H9 (cell line): ENCODE results near the gene LRRFIP2. TPM values are rescaled to one million over a fixed set of nuclear protein-coding genes. Genes with fewer than 3 reads are reported as not detected.

Source experiments
- DNase-seq: peaks from one replicate; pipeline ENCODE4 v3.0.0-alpha.2; 2017
- H2AFZ ChIP-seq: one replicate; pipeline ENCODE4 v1.6.1; 2013; ENCODE audit warnings: mild to moderate bottlenecking, low read length, control low read depth, moderate library complexity
- H2AK5ac ChIP-seq: 2 replicates; pipeline ENCODE4 v1.6.1; 2013; ENCODE audit warnings: low read length, control low read depth, mixed read lengths; ENCODE audit not compliant: insufficient read length
- H2BK120ac ChIP-seq: one replicate; pipeline ENCODE4 v1.6.1; 2013; ENCODE audit warnings: low read depth, mild to moderate bottlenecking, low read length, control low read depth, inconsistent platforms; ENCODE audit not compliant: poor library complexity, severe bottlenecking
- H2BK12ac ChIP-seq: 2 replicates; pipeline ENCODE4 v1.6.1; 2013; ENCODE audit warnings: low read length, control low read depth, mixed read lengths, low read depth; ENCODE audit not compliant: insufficient read length
- H2BK15ac ChIP-seq: 2 replicates; pipeline ENCODE4 v1.6.1; 2013; ENCODE audit warnings: low read depth, low read length, control low read depth
- H2BK20ac ChIP-seq: one replicate; pipeline ENCODE4 v1.6.1; 2013; ENCODE audit warnings: low read depth, mild to moderate bottlenecking, low read length, control low read depth, inconsistent platforms; ENCODE audit not compliant: poor library complexity, severe bottlenecking
- H2BK5ac ChIP-seq: 2 replicates; pipeline ENCODE4 v1.6.1; 2013; ENCODE audit warnings: low read length, control low read depth, mixed read lengths; ENCODE audit not compliant: insufficient read length
- H3K14ac ChIP-seq: 2 replicates; pipeline ENCODE4 v1.6.1; 2013; ENCODE audit warnings: low read length, control low read depth; ENCODE audit not compliant: insufficient read depth
- H3K18ac ChIP-seq: 2 replicates; pipeline ENCODE4 v1.6.1; 2013; ENCODE audit warnings: low read depth, mild to moderate bottlenecking, mixed read lengths, low read length, control low read depth; ENCODE audit not compliant: insufficient read length
- H3K23ac ChIP-seq: 2 replicates; pipeline ENCODE4 v1.6.1; 2013; ENCODE audit warnings: low read length, control low read depth, mixed read lengths, low read depth; ENCODE audit not compliant: insufficient read length
- H3K23me2 ChIP-seq: 2 replicates; pipeline ENCODE4 v1.6.1; 2013; ENCODE audit warnings: low read depth, mild to moderate bottlenecking, mixed read lengths, low read length, control low read depth; ENCODE audit not compliant: insufficient read length, poor library complexity, severe bottlenecking
- H3K27ac ChIP-seq: 2 replicates; pipeline ENCODE4 v1.5.1; 2013; ENCODE audit warnings: low read length, control low read depth, mixed read lengths, low read depth; ENCODE audit not compliant: insufficient read length
- H3K27me3 ChIP-seq: 2 replicates; pipeline ENCODE4 v1.6.1; 2013; ENCODE audit warnings: low read length, control low read depth, inconsistent platforms; ENCODE audit not compliant: insufficient read depth
- H3K4ac ChIP-seq: 2 replicates; pipeline ENCODE4 v1.6.1; 2013; ENCODE audit warnings: low read depth, mild to moderate bottlenecking, control low read depth, inconsistent platforms, low read length, moderate library complexity
- H3K4me1 ChIP-seq: 2 replicates; pipeline ENCODE4 v1.6.1; 2013; ENCODE audit warnings: low read length, control low read depth, inconsistent platforms; ENCODE audit not compliant: insufficient read depth
- H3K4me2 ChIP-seq: 2 replicates; pipeline ENCODE4 v1.6.1; 2013; ENCODE audit warnings: low read length, control low read depth, mixed read lengths; ENCODE audit not compliant: insufficient read length, insufficient read depth
- H3K56ac ChIP-seq: 2 replicates; pipeline ENCODE4 v1.6.1; 2013; ENCODE audit warnings: low read depth, mild to moderate bottlenecking, mixed read lengths, low read length, control low read depth; ENCODE audit not compliant: insufficient read length
- H3K79me1 ChIP-seq: 2 replicates; pipeline ENCODE4 v1.6.1; 2013; ENCODE audit warnings: low read depth, mild to moderate bottlenecking, moderate library complexity, low read length, control low read depth, inconsistent platforms; ENCODE audit not compliant: insufficient read depth, poor library complexity, severe bottlenecking
- H3K79me2 ChIP-seq: 2 replicates; pipeline ENCODE4 v1.6.1; 2013; ENCODE audit warnings: low read length, control low read depth, inconsistent platforms; ENCODE audit not compliant: insufficient read depth
- H3K9ac ChIP-seq: 2 replicates; pipeline ENCODE4 v1.6.1; 2013; ENCODE audit warnings: low read length, control low read depth, mixed read lengths; ENCODE audit not compliant: insufficient read length; ENCODE audit errors: extremely low read depth
- H3K9me3 ChIP-seq: one replicate; pipeline ENCODE4 v1.6.1; 2013; ENCODE audit warnings: low read depth, low read length, inconsistent platforms; ENCODE audit not compliant: control insufficient read depth
- H3T11ph ChIP-seq: one replicate; pipeline ENCODE4 v1.6.1; 2013; ENCODE audit warnings: mild to moderate bottlenecking, low read length, control low read depth, inconsistent platforms
- H4K20me1 ChIP-seq: one replicate; pipeline ENCODE4 v1.6.1; 2013; ENCODE audit not compliant: control insufficient read depth, insufficient read length, insufficient read depth
- H4K5ac ChIP-seq: 2 replicates; pipeline ENCODE4 v1.6.1; 2013; ENCODE audit warnings: low read depth, mild to moderate bottlenecking, mixed read lengths, low read length, control low read depth; ENCODE audit not compliant: insufficient read length
- H4K8ac ChIP-seq: replicated peaks from 2 replicates; pipeline ENCODE4 v1.6.1; 2013; ENCODE audit warnings: low read length, control low read depth, mixed read lengths, low read depth; ENCODE audit not compliant: insufficient read length
- H4K91ac ChIP-seq: 2 replicates; pipeline ENCODE4 v1.6.1; 2013; ENCODE audit warnings: low read depth, mild to moderate bottlenecking, moderate library complexity, mixed read lengths, low read length, control low read depth; ENCODE audit not compliant: insufficient read length
- H3K27ac Mint-ChIP-seq, 3 experiments: 2 replicates in 2 of 3; 3 replicates in 1 of 3; pipeline ENCODE4 v1.8.0; 2020 to 2021; ENCODE audit warnings: mixed read lengths in 3 of 3, mild to moderate bottlenecking in 1 of 3, moderate library complexity in 1 of 3
- H3K27me3 Mint-ChIP-seq: 2 replicates; pipeline ENCODE4 v1.8.0; 2021; ENCODE audit warnings: low read depth, mild to moderate bottlenecking, moderate library complexity, mixed read lengths
- H3K36me3 Mint-ChIP-seq, 3 experiments: 2 replicates in 2 of 3; 3 replicates in 1 of 3; pipeline ENCODE4 v1.8.0; 2020 to 2021; ENCODE audit warnings: low read depth in 3 of 3, mixed read lengths in 3 of 3; ENCODE audit not compliant: insufficient read depth in 1 of 3
- H3K4me1 Mint-ChIP-seq, 2 experiments: 2 replicates each; pipeline ENCODE4 v1.8.0; 2020; ENCODE audit warnings: mixed read lengths in 2 of 2
- H3K4me3 Mint-ChIP-seq, 2 experiments: 2 replicates in 1 of 2; 3 replicates in 1 of 2; pipeline ENCODE4 v1.8.0; 2020 to 2021; ENCODE audit warnings: mild to moderate bottlenecking in 2 of 2, mixed read lengths in 2 of 2, moderate library complexity in 1 of 2
- H3K9me3 Mint-ChIP-seq, 2 experiments: 2 replicates in 1 of 2; 3 replicates in 1 of 2; pipeline ENCODE4 v1.8.0; 2020; ENCODE audit warnings: mild to moderate bottlenecking in 2 of 2, mixed read lengths in 2 of 2, moderate library complexity in 1 of 2
- WGBS: extraction: QIAGEN DNeasy Blood & Tissue Kit; methylation state at CpG from one replicate; pipeline ENCODE4 v1.1.7; 2013; ENCODE audit warnings: missing lambda C conversion rate, low lambda C conversion rate, mixed read lengths; ENCODE audit not compliant: insufficient read length; ENCODE audit errors: extremely low coverage; 5-methylcytosine and 5-hydroxymethylcytosine counted together
- total RNA-seq: library from RNA; stranded (reverse); gene quantifications from 2 replicates; pipeline ENCODE4 v1.2.1, GENCODE V29; 2021
- TF ChIP-seq, protein P1 (sequence below): fragments of 200-600 bp; sonication (generic); conservative IDR thresholded peaks from 3 replicates; pipeline ENCODE4 v1.8.0; 2021; ENCODE audit warnings: antibody characterized with exemption, mild to moderate bottlenecking

LRRFIP2 gene
- total RNA-seq, 1 experiment from 2014 or later, result 30.7 TPM

DNA sequence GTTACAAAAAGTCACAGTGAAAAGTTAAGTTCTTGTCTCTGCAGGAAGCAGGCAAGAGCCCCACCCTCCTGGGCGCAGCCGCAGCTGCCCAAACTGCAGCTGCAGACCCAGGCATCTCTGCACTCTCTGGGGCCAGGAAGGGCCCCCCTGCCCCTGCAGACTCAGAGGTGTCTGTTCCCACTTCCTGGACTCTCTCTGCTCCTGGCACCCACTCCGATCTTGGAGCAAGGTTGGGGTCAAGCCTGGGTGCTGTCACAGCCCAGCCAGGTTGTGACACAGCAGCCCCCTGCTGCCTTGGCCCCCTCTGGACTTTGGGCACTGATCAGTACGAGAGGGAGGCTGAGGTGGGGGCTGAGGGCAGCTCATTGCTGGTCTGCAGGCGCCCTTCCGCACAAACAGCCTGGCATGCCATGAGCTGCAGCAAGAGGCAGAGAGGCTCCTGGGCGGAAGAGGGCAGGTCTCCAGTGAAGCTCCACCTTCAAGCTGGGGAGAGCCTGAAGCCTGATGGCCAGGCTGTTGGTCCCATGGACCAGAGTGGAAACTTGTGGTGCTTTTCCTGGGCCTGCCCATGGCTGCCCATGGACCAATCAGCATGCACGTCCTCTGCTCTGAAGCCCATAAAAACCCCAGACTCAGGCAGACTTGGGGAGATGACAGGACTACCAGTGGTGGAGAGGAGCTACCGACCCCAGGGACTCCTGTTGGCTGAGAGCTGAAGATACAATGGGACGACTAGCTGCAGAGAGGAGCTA is 42.9 kb upstream of the LRRFIP2 start:
- Mint-ChIP-seq H3K4me3 (no peak overlapping the region), H3K4me1 (no peaks in the 10 kb centered on the region), H3K27me3 (no peaks in the 10 kb centered on the region), H3K9me3 (no peaks in the 10 kb centered on the region), H3K36me3 (no peaks in the 10 kb centered on the region), H3K27ac (no peak overlapping the region)
- H3K56ac ChIP-seq, result no peak overlapping the region
- H2BK20ac ChIP-seq, result no peak overlapping the region
- DNase-seq, result no peak
- no peak overlapping the region for H2BK5ac ChIP-seq
- no peaks in the 10 kb centered on the region for H4K20me1 ChIP-seq
- H2BK15ac ChIP-seq, result no peak overlapping the region
- H3K4ac ChIP-seq, result no peak overlapping the region
- H3K9me3 ChIP-seq, result no peaks in the 10 kb centered on the region
- no peak overlapping the region for H3K23ac ChIP-seq
- no peak overlapping the region for H3K27ac ChIP-seq
- H3K23me2 ChIP-seq, result no peaks in the 10 kb centered on the region
- no peaks in the 10 kb centered on the region for H3K27me3 ChIP-seq
- H3K79me1 ChIP-seq, result no peaks in the 10 kb centered on the region
- H2BK120ac ChIP-seq, result no peak overlapping the region
- H4K91ac ChIP-seq, result no peak overlapping the region
- WGBS, result no CpG with 5 or more reads among the region's 10 CpGs
- no peak overlapping the region for H3K9ac ChIP-seq
- no peak overlapping the region for H3T11ph ChIP-seq
- H3K4me1 ChIP-seq, result no peaks in the 10 kb centered on the region
- peak overlapping the region; percentile 54; the same call in 1 of the 2 replicates for H3K14ac ChIP-seq
- no peak overlapping the region for H2AK5ac ChIP-seq
- no peaks in the 10 kb centered on the region for H3K79me2 ChIP-seq
- no peak overlapping the region for H2AFZ ChIP-seq
- H2BK12ac ChIP-seq, result no peak overlapping the region
- H3K4me2 ChIP-seq, result no peak overlapping the region
- H4K8ac ChIP-seq, result no peak overlapping the region
- H3K18ac ChIP-seq, result no peak overlapping the region
- H4K5ac ChIP-seq, result no peak overlapping the region
- TF ChIP-seq, protein P1, sequence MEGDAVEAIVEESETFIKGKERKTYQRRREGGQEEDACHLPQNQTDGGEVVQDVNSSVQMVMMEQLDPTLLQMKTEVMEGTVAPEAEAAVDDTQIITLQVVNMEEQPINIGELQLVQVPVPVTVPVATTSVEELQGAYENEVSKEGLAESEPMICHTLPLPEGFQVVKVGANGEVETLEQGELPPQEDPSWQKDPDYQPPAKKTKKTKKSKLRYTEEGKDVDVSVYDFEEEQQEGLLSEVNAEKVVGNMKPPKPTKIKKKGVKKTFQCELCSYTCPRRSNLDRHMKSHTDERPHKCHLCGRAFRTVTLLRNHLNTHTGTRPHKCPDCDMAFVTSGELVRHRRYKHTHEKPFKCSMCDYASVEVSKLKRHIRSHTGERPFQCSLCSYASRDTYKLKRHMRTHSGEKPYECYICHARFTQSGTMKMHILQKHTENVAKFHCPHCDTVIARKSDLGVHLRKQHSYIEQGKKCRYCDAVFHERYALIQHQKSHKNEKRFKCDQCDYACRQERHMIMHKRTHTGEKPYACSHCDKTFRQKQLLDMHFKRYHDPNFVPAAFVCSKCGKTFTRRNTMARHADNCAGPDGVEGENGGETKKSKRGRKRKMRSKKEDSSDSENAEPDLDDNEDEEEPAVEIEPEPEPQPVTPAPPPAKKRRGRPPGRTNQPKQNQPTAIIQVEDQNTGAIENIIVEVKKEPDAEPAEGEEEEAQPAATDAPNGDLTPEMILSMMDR, result no peak
